Pancreas (tissue), 10 donors: ENCODE measurements around the gene CDT1. TPM values are rescaled to one million over a fixed set of nuclear protein-coding genes. Genes with fewer than 3 reads are reported as not detected.
A peak's percentile ranks its signal among the peaks of the same experiment; 100 is the strongest.
"Not testable (repeated sequence)": the region's sequence is repeated elsewhere in the genome, so short reads cannot be mapped to it uniquely, and the experiment has no call there.

Source experiments
- ATAC-seq, 4 donors: fragments of 200-7000 bp; cut with Tn5 transposase; one replicate each; pipeline versions ENCODE4 v1.8.0 to v1.9.1; 2020; ENCODE audit warnings: mild to moderate bottlenecking in 4 of 4, moderate library complexity in 4 of 4
- DNase-seq, 6 donors: peaks; one replicate each; pipeline ENCODE4 v3.0.0-alpha.2; 2020
- FAIRE-seq: peaks from 2 replicates; lab custom pipeline; 2012; peaks lifted over from hg19 to GRCh38; lab: Jason Lieb, UNC
- H3K27ac ChIP-seq, 4 donors: fragments of 200-600 bp; sonication (generic); 1 replicate in 3 of 4; 2 replicates in 1 of 4; pipeline versions ENCODE4 v1.5.0 to v1.8.0; 2020
- H3K27me3 ChIP-seq, 4 donors: fragments of 200-600 bp; one replicate each; pipeline ENCODE4 v1.8.0; 2021
- H3K36me3 ChIP-seq, 3 donors: fragments of 200-600 bp; sonication (generic) in 1 of 3; one replicate each; pipeline versions ENCODE4 v1.5.0 to v1.8.0; 2020 to 2021
- H3K4me1 ChIP-seq, 3 donors: fragments of 200-600 bp; one replicate each; pipeline ENCODE4 v1.8.0; 2021
- H3K4me3 ChIP-seq, 4 donors: fragments of 200-600 bp; sonication (generic) in 2 of 4; one replicate each; pipeline versions ENCODE4 v1.5.0 to v1.8.0; 2020 to 2021
- H3K9me3 ChIP-seq, 4 donors: fragments of 200-600 bp; one replicate each; pipeline ENCODE4 v1.8.0; 2021
- WGBS, 2 donors: extraction: QIAGEN DNeasy Blood & Tissue Kit; methylation state at CpG; one replicate each; pipeline ENCODE4 v1.1.7; 2013; 5-methylcytosine and 5-hydroxymethylcytosine counted together
- intact Hi-C, 3 donors: fragments of 100-400 bp; cut with DNase I; formaldehyde crosslinking; loops; one replicate each; pipeline versions ENCODE4 v1.11.1 to v1.14.2; 2022
- polyA plus RNA-seq, 2 donors: library from polyadenylated mRNA; stranded (reverse); fragments of 200-250 nt; gene quantifications; one replicate each; pipeline ENCODE4 v1.2.3, GENCODE V29; 2013
- total RNA-seq, 6 donors: library from RNA; stranded (reverse); fragmentation: NEBNext Ultra II Directional in 4 of 6; extraction: Animal tissue kit (Norgen Biotek cat#: 25700) in 4 of 6; gene quantifications; one replicate each; pipeline versions ENCODE4 v1.2.1 to v1.2.4, GENCODE V29; 2021 to 2023
- TF ChIP-seq, protein P1 (sequence below), 4 donors: fragments of 200-600 bp; sonication (generic) in 3 of 4; IDR thresholded peaks; one replicate each; pipeline versions ENCODE4 v1.5.0 to v1.8.0; 2021; ENCODE audit warnings: antibody characterized with exemption in 4 of 4
- donor health status: healthy with polysubstance abuse.
- donor health status: DM: no; HTN: no; CAD: no; lungs with moderate emphysema.
- donor health status: DM: no; HTN: no; CAD: no.
- donor health status: control.
- donor health status: control.
- donor health status: Bipolar disorder and iron deficiency.
- donor health status: DM: yes; HTN: yes; CAD: no.
- donor health status: DM: no; HTN: no; CAD: no.
- donor health status: DM: no; HTN: no; CAD: no.
- donor health status: DM: yes; HTN: yes; CAD: no.

Gene CDT1
- total and polyA plus RNA-seq, 8 donors: 0.12 to 1.8 (median 0.78) TPM

DNA sequence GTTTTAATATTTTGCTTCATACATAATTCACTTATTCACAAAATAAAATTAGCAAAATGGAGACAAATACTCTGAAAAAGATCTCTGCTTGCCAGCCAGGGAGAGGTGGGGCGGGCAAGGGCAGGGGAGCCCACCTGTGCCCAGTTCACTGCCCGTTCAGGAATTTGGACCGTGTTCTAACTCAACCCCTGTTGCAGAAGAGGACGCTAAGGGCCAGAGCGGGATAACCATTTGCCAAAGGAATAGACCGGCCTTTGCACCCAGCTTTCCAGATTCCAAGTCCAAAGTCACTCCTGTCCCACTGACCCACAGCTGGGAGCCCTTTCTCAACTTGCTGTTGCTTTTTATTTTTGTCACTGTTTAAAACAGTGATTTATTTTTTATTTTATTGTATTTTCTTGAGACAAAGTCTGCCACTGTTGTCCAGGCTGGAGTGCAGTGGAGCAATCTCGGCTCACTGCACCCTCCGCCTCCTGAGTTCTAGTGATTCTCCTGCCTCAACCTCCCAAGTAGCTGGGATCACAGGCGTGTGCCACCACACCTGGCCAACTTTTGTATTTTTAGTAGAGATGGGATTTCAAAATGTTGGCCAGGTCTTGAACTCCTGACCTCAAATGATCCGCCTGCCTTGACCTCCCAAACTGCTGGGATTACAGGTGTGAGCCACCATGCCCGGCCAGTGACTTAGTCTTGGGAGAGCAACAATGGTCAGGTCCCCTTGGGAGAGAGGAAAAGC, 15.8 kb upstream of the CDT1 start:
- WGBS, 2 donors: 77 to 87% methylated on average over 11 of the region's 11 CpGs
- Histone ChIP-seq H3K27me3 (no peaks in the 10 kb centered on the region), H3K4me1 (peaks cover 0 to 3% (median 0%) of the 10 kb centered on the region in 3 donors), H3K36me3 (no peaks in the 10 kb centered on the region), H3K27ac (no peak overlapping the region), H3K9me3 (no peaks in the 10 kb centered on the region), H3K4me3 (no peak overlapping the region)
- ATAC-seq (no peak), FAIRE-seq (no peak), DNase-seq (no peak)
- TF ChIP-seq, protein P1, sequence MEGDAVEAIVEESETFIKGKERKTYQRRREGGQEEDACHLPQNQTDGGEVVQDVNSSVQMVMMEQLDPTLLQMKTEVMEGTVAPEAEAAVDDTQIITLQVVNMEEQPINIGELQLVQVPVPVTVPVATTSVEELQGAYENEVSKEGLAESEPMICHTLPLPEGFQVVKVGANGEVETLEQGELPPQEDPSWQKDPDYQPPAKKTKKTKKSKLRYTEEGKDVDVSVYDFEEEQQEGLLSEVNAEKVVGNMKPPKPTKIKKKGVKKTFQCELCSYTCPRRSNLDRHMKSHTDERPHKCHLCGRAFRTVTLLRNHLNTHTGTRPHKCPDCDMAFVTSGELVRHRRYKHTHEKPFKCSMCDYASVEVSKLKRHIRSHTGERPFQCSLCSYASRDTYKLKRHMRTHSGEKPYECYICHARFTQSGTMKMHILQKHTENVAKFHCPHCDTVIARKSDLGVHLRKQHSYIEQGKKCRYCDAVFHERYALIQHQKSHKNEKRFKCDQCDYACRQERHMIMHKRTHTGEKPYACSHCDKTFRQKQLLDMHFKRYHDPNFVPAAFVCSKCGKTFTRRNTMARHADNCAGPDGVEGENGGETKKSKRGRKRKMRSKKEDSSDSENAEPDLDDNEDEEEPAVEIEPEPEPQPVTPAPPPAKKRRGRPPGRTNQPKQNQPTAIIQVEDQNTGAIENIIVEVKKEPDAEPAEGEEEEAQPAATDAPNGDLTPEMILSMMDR (IDR thresholded peaks at IDR 0.05): no peak
- intact Hi-C loops: loop anchor here in 1 of 3 donors (5.0 kb wide), 1 partner anchor 45 kb away; no protein-coding TSS in a partner anchor

DNA sequence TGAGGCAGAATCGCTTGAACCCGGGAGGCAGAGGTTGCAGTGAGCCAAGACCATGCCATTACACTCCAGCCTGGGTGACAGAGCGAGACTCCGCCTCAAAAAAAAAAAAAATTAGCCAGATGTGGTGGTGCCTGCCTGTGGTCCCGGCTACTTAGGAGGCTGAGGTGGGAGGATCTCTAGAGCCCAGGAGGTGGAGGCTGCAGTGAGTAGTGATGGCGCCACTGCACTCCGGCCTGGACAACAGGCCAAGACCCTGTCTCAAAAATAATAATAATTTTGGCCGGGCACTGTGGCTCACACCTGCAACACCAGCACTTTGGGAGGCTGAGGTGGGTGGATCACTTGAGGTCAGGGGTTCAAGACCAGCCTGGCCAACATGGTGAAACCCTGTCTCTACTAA, 14.8 kb upstream of the CDT1 start:
- ATAC-seq, H3K27me3 ChIP-seq, FAIRE-seq, DNase-seq, H3K4me3 ChIP-seq, H3K36me3 ChIP-seq, H3K9me3 ChIP-seq, H3K4me1 ChIP-seq, H3K27ac ChIP-seq: not testable (repeated sequence)
- WGBS, 2 donors: 88 to 94% methylated on average over 8 of the region's 8 CpGs
- intact Hi-C loops: loop anchor here in 1 of 3 donors (5.0 kb wide), 1 partner anchor 46 kb away; no protein-coding TSS in a partner anchor

DNA sequence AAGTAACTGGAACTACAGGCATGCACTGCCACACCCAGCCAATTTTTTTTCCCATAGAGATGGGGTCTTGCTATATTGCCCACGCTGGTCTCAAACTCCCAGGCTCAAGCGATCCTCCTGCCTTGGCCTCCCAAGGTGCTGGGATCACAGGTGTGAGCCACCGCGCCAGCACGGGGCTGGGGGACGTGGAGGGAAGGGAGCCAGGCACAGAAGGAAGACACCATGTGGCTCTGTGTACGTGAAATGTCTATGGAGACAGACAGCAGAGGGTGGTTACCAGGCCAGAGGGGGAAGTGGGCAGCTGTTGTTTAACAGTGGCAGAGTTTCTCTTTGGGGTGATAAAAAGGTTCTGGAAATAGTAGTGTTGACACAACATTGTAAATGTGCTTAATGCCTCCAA, 14.0 kb upstream of the CDT1 start:
- Histone ChIP-seq H3K36me3 (no peaks in the 10 kb centered on the region), H3K9me3 (no peaks in the 10 kb centered on the region), H3K27ac (no peak overlapping the region), H3K4me3 (no peak overlapping the region), H3K4me1 (no peaks in the 10 kb centered on the region), H3K27me3 (peaks cover 0 to 3% (median 0%) of the 10 kb centered on the region in 4 donors)
- no peak for FAIRE-seq
- DNase-seq: no peak
- WGBS, 2 donors: 72 to 79% methylated on average over 6 to 7 of the region's 7 CpGs
- TF ChIP-seq, protein P1 (IDR thresholded peaks at IDR 0.05): no peak
- intact Hi-C loops: loop anchor here in 1 of 3 donors (5.0 kb wide), 1 partner anchor 47 kb away; no protein-coding TSS in a partner anchor
- peak in 2 of 4 donors; percentile 44 to 48 for ATAC-seq

DNA sequence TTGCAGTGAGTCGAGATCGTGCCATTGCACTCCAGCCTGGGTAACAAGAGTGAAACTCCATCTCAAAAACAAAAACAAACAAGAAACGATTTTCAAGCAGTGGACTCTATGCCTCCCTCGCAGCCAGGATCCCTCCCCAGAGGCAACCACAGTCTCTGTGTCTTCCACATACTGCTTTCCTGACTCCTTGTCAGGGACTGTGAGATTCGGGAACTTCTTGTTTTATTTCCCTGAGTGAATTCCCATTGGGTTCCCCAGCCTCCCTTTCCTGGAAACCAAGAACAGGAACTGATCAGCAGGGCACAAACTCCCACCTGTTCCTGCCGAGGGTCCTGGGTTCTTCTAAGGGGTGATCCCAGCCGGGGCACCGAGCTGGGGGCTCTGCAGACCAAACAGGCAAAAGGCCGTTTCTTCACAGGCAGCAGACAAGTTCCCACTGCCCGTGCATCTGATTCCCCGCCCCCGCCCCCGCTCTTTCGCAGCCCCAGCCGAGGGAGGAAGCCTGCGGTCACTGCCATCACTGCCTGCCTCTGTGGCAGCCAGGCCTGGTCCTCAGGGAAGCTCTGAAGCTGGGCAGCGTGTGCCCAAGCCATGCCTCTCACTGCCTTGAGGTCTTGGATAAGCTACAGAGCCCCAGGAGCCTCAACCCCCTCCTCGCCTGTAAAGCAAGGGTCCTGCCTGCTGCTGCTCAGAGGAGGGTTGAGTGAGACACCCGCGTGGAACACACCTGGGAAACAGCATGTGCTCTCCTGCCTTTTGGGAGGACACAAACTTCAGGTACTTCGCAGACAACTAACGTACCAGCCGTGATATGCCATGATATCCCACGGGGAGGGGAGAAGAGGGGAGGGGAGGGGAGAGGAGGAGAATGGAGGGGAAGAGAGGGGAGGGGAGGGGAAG, 13.0 kb upstream of the CDT1 start:
- TF ChIP-seq, protein P1 (IDR thresholded peaks at IDR 0.05): no peak
- peak in 2 of 4 donors; percentile 50 to 73 for ATAC-seq
- Histone ChIP-seq H3K4me3 (no peak overlapping the region), H3K36me3 (no peaks in the 10 kb centered on the region), H3K27me3 (peaks cover 0 to 3% (median 0%) of the 10 kb centered on the region in 4 donors), H3K4me1 (no peaks in the 10 kb centered on the region), H3K27ac (peak overlapping the region in 1 of 4 donors; percentile 31), H3K9me3 (no peaks in the 10 kb centered on the region)
- peak in 1 of 6 donors; percentile 58 for DNase-seq
- no peak for FAIRE-seq
- WGBS, 2 donors: 27 to 32% methylated on average over 23 to 24 of the region's 24 CpGs
- intact Hi-C loops: no loop called here

DNA sequence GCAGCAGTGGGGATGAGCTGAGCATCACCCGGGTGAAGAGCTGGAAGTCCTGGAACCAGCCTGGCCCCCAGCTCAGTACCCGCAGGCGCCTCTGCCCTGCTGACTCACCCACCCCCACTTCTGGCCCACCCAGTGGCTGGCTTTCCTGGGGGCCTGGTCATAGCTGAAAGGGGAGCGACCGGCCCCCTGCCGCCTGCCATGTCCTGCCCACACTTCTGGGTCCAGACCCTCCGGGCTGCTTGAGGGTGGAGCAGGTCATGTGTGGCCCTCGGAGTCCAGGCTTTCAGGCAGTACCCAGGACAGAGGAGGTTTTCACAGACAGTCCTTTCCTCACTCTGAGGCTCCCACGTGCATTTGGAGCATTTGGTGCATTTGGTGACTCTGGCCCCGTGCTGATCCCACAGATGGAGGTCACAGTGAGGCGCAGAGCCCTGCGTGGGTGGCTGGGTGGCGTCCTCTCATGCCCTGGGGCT, 11.5 kb upstream of the CDT1 start:
- ATAC-seq (no peak), FAIRE-seq (no peak), DNase-seq (peak in 1 of 6 donors; percentile 64)
- WGBS, 2 donors: 62 to 76% methylated on average over 13 of the region's 13 CpGs
- no peak overlapping the region for H3K27ac ChIP-seq
- peaks cover 0 to 3% (median 0%) of the 10 kb centered on the region in 4 donors for H3K27me3 ChIP-seq
- H3K4me3 ChIP-seq: no peak overlapping the region
- no peaks in the 10 kb centered on the region for H3K4me1 ChIP-seq
- H3K9me3 ChIP-seq: no peaks in the 10 kb centered on the region
- intact Hi-C loops: no loop called here
- H3K36me3 ChIP-seq: no peaks in the 10 kb centered on the region
- TF ChIP-seq, protein P1 (IDR thresholded peaks at IDR 0.05): no peak
